HG03457 (cell line): ENCODE measurements around the gene STIM1.
A peak's percentile ranks its signal among the peaks of the same experiment; 100 is the strongest.

ENCODE experiments used
- ATAC-seq: cut with Tn5 transposase; IDR thresholded peaks from one replicate; pipeline ENCODE4 v1.9.1; 2021; ENCODE audit warnings: moderate number of reproducible peaks; ENCODE audit not compliant: unreplicated experiment

The STIM1 gene

GRCh38 chr11:3830088-3830487, 25.4 kb upstream of the STIM1 start:
- ATAC-seq, result no peak

GRCh38 chr11:3830730-3831129, 24.7 kb upstream of the STIM1 start:
- no peak for ATAC-seq

- ATAC-seq, result no peak
Measured at GRCh38 chr11:3831378-3832239, 23.9 kb upstream of the STIM1 start.

- no peak for ATAC-seq
Measured at GRCh38 chr11:3832816-3833215, 22.6 kb upstream of the STIM1 start.

- ATAC-seq, result no peak
Measured at GRCh38 chr11:3833449-3833848, 22.0 kb upstream of the STIM1 start.

- ATAC-seq, result no peak
Measured at GRCh38 chr11:3834349-3834663, 21.2 kb upstream of the STIM1 start.

- ATAC-seq, result no peak
Measured at GRCh38 chr11:3834664-3835461, 20.6 kb upstream of the STIM1 start.

GRCh38 chr11:3835751-3836150, 19.7 kb upstream of the STIM1 start:
- ATAC-seq, result no peak

GRCh38 chr11:3836903-3837302, 18.6 kb upstream of the STIM1 start:
- no peak for ATAC-seq

- no peak for ATAC-seq
Measured at GRCh38 chr11:3837793-3838192, 17.7 kb upstream of the STIM1 start.

- ATAC-seq, result no peak
Measured at GRCh38 chr11:3838504-3838903, 17.0 kb upstream of the STIM1 start.

GRCh38 chr11:3840004-3840869, 15.2 kb upstream of the STIM1 start:
- no peak for ATAC-seq

GRCh38 chr11:3840870-3841425, 14.5 kb upstream of the STIM1 start, which contains the start of gene RHOG:
Gene RHOG (minus strand): TSS chr11:3840959. CDS start chr11:3828138, 12,821 bp downstream.
- peak; percentile 32 for ATAC-seq

- peak; percentile 51 for ATAC-seq
Measured at GRCh38 chr11:3841426-3842350, 13.8 kb upstream of the STIM1 start.

- ATAC-seq, result no peak
Measured at GRCh38 chr11:3843326-3843725, 12.1 kb upstream of the STIM1 start.

GRCh38 chr11:3845246-3845645, 10.2 kb upstream of the STIM1 start:
- no peak for ATAC-seq

GRCh38 chr11:3845670-3846069, 9.8 kb upstream of the STIM1 start:
- no peak for ATAC-seq

- ATAC-seq, result no peak
Measured at GRCh38 chr11:3849297-3849874, 6.1 kb upstream of the STIM1 start.

- ATAC-seq, result no peak
Measured at GRCh38 chr11:3853545-3853842, 2.0 kb upstream of the STIM1 start.
